NCI-H1436 (cell line): ENCODE measurements around the gene FBXL17.

Experiments
- DNase-seq: peaks from one replicate; lab custom pipeline; 2025; lab: John Stamatoyannopoulos, UW

The FBXL17 gene

GRCh38 chr5:107858788-107859187, 523.1 kb downstream of the FBXL17 start:
- DNase-seq = no peak

- no peak for DNase-seq
Observed at GRCh38 chr5:107858324-107858723, 523.6 kb downstream of the FBXL17 start.

- no peak for DNase-seq
Observed at GRCh38 chr5:107857785-107858184, 524.1 kb downstream of the FBXL17 start.

- DNase-seq = no peak
Observed at GRCh38 chr5:107855171-107855570, 526.7 kb downstream of the FBXL17 start.

- DNase-seq = no peak
Observed at GRCh38 chr5:107853696-107854095, 528.2 kb downstream of the FBXL17 start.

- no peak for DNase-seq
Observed at GRCh38 chr5:107853031-107853430, 528.9 kb downstream of the FBXL17 start.

- DNase-seq = no peak
Observed at GRCh38 chr5:107849118-107849517, 532.8 kb downstream of the FBXL17 start.

- DNase-seq = no peak
Observed at GRCh38 chr5:107840592-107840991, 541.3 kb downstream of the FBXL17 start.

- DNase-seq = no peak
Observed at GRCh38 chr5:107840161-107840560, 541.7 kb downstream of the FBXL17 start.

- no peak for DNase-seq
Observed at GRCh38 chr5:107835096-107835495, 546.8 kb downstream of the FBXL17 start.

- DNase-seq = no peak
Observed at GRCh38 chr5:107832746-107833145, 549.2 kb downstream of the FBXL17 start.

GRCh38 chr5:107831612-107832395, 550.1 kb downstream of the FBXL17 start:
- no peak for DNase-seq

GRCh38 chr5:107830750-107831149, 551.1 kb downstream of the FBXL17 start:
- no peak for DNase-seq

- DNase-seq = no peak
Observed at GRCh38 chr5:107826311-107827000, 555.4 kb downstream of the FBXL17 start.

- no peak for DNase-seq
Observed at GRCh38 chr5:107824821-107825220, 557.1 kb downstream of the FBXL17 start.

- no peak for DNase-seq
Observed at GRCh38 chr5:107821288-107821687, 560.6 kb downstream of the FBXL17 start.

- DNase-seq = no peak
Observed at GRCh38 chr5:107820429-107820828, 561.5 kb downstream of the FBXL17 start.

GRCh38 chr5:107817951-107818350, 563.9 kb downstream of the FBXL17 start:
- DNase-seq = no peak

GRCh38 chr5:107817436-107817835, 564.5 kb downstream of the FBXL17 start:
- no peak for DNase-seq

- DNase-seq = no peak
Observed at GRCh38 chr5:107815109-107815508, 566.8 kb downstream of the FBXL17 start.

GRCh38 chr5:107814183-107814827, 567.6 kb downstream of the FBXL17 start:
- DNase-seq = no peak

GRCh38 chr5:107813559-107813958, 568.3 kb downstream of the FBXL17 start:
- DNase-seq = no peak

- DNase-seq = no peak
Observed at GRCh38 chr5:107812570-107813141, 569.2 kb downstream of the FBXL17 start.
